GM19238 (cell line): Measurements from ENCODE around the gene WDR45B.
A peak's percentile ranks its signal among the peaks of the same experiment; 100 is the strongest.

ENCODE experiments used
- DNase-seq: peaks from one replicate; pipeline ENCODE4 v3.0.0; 2011; ENCODE audit warnings: low spot score; ENCODE audit not compliant: insufficient read length

The WDR45B gene

GRCh38 chr17:82677353-82677925 is 29.2 kb upstream of the WDR45B start:
- no peak for DNase-seq

- no peak for DNase-seq
These were observed 27.4 kb upstream of the WDR45B start for GRCh38 chr17:82675476-82676245.

GRCh38 chr17:82674656-82675475 is 26.6 kb upstream of the WDR45B start:
- no peak for DNase-seq

DNA sequence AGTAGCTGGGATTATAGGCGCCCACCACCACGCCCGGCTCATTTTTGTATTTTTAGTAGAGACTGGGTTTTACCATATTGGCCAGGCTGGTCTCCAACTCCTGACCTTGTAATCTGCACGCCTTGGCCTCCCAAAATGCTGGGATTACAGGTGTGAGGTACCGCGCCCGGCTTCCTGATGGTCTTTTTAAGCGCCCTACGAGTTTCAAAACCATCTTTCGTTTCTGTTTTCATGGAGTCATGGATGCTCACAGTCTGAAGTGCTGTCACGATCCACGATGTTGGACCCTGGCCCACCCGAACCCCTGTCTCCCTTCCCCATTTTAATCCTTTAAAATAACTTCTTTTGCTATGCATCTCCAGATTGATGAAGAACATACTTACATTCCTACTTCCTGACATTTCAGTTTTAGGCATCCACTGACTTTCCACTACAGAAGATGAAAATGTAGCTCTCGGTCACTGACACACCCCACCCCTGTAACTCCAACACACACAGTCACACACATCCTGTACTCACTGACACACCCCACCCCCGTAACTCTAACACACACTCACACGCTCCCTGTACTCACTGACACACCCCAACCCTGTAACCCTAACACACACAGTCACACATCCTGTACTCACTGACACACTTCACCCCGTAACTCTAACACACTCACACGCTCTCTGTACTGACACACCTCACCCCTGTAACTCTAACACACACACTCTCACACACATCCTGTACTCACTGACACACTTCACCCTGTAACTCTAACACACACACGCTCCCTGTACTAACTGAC is 22.6 kb upstream of the WDR45B start:
- DNase-seq, result no peak

DNA sequence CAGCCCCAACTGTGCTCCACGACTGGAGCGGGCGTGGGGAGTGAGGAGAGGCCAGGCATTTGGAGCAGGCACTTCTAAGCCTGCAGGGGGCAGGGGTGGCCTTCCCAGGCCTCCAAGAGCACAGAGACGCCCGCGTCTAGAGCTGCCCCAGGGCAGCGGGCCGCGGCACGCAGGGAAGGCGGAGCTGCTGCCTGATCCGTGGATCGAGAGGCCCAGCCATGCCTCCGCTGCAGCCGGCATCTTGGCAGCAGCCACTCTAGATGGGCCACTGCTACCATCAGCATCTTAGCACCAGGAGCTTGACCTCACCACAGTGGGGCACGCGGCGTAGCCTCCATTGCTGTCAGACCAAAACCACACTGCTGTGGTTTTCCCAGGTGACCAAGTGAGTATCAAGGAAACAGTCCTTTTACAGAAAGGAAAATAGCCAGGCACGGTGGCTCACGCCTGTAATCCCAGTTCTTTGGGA is 20.4 kb upstream of the WDR45B start:
- peak; percentile 66 for DNase-seq

- no peak for DNase-seq
These were observed 19.9 kb upstream of the WDR45B start for GRCh38 chr17:82668024-82668630.

DNA sequence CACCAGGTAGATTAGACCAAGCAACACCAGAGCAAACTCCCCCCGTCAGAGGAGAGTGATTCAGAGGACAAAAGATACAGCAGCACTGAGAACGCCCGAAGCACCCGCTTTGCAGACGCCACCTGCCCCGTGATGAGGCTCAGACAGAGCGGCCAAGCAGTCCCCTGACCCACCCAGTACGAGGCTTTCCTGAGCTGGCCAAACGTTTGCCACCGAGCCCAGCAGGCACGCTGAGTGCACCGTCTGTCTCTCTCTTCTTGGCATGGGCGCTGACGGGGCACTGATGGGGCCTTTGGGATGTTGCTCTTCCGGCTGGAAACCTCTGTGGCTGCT is 19.4 kb upstream of the WDR45B start:
- no peak for DNase-seq

DNA sequence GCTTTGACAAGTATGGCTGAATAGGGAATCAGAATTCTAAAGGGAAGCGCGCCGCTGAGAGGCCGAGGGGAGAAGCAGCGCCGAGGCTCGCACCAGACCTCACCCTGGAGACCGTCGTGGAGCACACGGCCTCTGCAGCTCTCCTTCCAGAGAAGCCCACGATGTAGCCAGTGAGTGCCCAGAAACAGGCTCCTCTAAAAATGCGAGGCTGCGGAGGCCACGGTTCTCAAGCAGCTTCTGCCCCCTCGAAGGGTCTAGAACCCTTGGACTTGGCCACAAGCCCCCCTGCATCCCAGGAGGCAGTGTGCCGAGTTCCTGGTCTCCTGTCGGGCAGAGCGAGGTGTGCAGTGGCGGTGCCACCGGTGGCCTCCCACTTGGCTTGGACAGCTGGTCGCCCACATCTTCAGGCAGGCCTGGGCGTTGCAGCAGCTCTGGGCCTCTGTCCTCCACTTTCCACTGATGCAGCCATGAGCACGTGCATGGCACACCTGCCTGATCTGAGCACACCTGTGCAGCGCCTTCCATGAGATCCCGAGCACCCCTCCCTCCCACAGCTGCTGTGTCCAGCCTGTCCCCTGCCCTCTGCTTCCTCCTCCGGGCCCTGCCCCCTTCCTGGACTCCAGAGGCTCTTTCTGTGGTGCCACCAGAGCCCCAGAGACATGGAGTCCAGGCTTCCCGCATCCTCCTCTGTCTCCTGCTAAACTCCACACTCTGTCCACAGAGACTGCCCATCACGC is 18.9 kb upstream of the WDR45B start:
- no peak for DNase-seq

DNA sequence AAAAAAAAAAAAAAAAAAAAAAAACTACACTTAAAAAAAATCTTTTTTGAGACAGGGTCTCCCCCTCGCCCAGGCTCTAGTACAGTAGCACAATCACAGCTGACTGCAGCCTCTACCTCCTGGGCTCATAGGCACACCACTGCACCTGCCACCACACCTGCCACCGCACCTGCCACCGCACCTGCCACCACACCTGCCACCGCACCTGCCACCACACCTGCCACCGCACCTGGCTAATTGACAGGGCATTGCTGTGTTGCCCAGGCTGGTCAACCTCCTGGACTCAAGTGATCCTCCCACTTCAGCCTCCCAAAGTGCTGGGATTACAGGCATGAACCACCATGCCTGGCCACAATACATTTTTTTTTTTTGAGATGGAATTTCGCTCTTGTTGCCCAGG is 17.6 kb upstream of the WDR45B start:
- no peak for DNase-seq

- no peak for DNase-seq
These were observed 17.0 kb upstream of the WDR45B start for GRCh38 chr17:82665217-82665616.

DNA sequence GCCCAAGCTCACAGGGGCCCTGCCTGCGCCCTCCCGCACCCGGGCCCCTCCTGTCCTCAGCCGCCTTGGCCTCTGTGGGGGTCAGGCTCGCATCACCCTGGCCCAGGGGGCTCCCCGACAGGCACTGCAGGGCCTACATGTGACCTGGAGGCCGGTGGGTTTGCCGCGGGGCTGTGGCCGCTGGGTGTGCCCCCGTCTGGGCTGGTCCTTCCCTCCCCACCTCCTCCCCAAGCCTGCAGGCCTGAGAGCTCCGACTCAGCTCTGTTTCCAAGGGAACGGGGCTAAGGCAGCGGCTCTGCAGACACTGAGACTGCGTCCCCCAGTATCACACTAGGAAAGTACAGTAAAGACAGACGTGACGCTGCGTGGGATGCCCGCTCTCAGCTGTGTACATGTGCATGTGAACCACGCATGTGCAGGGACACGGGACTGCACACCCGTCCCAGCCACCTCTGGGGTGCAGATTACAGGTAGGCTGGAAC is 16.5 kb upstream of the WDR45B start:
- no peak for DNase-seq

DNA sequence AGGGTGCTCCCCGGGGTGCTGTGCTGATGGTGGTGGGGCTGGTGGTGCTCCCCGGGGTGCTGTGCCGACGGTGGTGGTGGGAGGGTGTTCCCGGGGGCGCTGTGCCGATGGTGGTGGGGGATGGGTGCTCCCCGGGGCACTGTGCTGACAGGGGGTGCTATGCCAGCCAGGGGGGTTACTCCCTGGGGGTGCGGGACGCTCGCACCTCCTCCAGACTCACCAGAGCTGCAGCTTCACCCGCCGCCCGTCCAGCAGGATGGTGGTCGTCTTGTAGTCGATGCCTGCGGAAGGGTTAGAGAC is 16.0 kb upstream of the WDR45B start:
- DNase-seq, result no peak

GRCh38 chr17:82663381-82664275 is 15.4 kb upstream of the WDR45B start:
- no peak for DNase-seq

GRCh38 chr17:82662711-82663261 is 14.5 kb upstream of the WDR45B start:
- no peak for DNase-seq

GRCh38 chr17:82661717-82662683 is 13.8 kb upstream of the WDR45B start:
- no peak for DNase-seq

DNA sequence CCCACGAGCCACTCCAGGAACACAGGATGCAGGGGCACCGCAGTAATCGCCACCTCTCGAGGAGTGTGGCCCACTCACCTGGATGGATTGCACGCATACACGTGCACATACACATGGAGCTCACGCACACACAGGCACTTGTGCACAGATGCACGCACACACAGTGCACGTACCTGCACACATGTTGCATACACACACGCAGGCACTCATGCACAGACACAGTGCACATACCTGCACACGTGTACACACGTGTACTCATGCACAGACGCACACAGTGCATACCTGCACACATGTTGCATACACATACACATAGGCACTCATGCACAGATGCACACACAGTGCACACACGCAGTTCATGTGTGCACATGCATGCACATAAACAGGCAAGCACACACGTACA is 11.6 kb upstream of the WDR45B start:
- no peak for DNase-seq

- no peak for DNase-seq
These were observed 10.7 kb upstream of the WDR45B start for GRCh38 chr17:82658796-82659452.

DNA sequence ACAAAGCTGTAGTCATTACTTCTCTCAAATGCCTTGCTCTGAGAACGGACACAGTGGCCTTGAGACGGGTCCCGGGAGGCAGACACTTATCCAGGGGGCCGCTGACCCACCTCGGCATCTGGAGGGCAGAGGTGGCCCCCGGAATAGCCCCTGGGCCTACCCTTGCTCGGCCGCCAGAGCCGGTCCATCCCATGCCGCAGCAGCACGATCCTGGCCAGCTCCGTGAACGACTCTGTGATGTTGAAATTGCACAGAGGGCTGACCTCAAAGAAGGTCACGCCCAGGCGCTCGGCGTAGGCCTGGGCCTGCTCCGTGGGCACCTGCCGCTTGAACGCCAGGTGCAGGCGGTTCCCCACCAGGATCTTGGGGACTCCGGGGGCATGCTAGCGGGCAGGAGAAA is 10.1 kb upstream of the WDR45B start:
- DNase-seq, result no peak
